H1 (cell line): ENCODE data around the gene RAD51B. TPM values are rescaled to one million over a fixed set of nuclear protein-coding genes. Genes with fewer than 3 reads are reported as not detected.

ENCODE experiments used
- RNF2 ChIP-seq: fragments of 200-900, 300-1000 bp; sonication (generic); IDR thresholded peaks from 2 replicates; pipeline ENCODE4 v1.7.1; 2016; ENCODE audit warnings: borderline replicate concordance, low read depth, mild to moderate bottlenecking, antibody characterized with exemption, low read length; ENCODE audit not compliant: poor library complexity, severe bottlenecking; ENCODE audit errors: missing control alignments
- TBP ChIP-seq: IDR thresholded peaks from 2 replicates; pipeline ENCODE4 v1.6.1; 2011; ENCODE audit warnings: low read depth, low read length, improper control_type of control experiment
- polyA plus RNA-seq, 7 experiments: library from polyadenylated mRNA; depleted of rRNA in 3 of 7; stranded (reverse) in 5 of 7; unstranded in 2 of 7; fragments of >200 nt in 5 of 7; fragments of 200-250 nt in 2 of 7; gene quantifications; 1 replicate in 5 of 7; 2 replicates in 1 of 7; 4 replicates in 1 of 7; pipeline versions ENCODE4 v1.2.1 to v1.2.3, GENCODE V29; 2011 to 2013; ENCODE audit warnings: missing spikeins in 2 of 7, mixed read lengths in 2 of 7
- total RNA-seq: library from RNA; stranded (reverse); fragmentation: NEBNext Ultra II Directional; extraction: Animal tissue kit (Norgen Biotek cat#: 25700); gene quantifications from 2 replicates; pipeline ENCODE4 v1.2.1, GENCODE V29; 2021

The RAD51B gene
- total and polyA plus RNA-seq, 2 of the 8 experiments (the other 6 are each of a cell fraction or from before 2014, with no cell fraction given) = 3.9 to 14.9 TPM

DNA sequence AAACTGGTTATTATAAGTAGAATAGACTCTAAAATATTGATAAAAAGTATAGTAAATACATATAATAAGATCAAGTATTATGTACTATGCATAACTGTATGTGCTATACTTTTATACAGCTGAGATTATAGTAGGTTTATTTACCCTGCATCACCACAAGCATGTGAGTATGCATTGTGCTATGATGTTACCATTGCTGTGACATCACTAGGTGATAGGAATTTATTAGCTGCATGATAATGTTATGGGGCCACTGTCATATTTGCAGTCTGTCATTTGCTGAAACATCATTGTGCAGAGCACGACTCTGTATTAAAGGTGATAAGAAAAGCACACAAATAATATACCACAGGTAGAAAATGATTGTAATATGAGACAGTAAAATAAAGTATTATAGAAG lies 587.7 kb downstream of the RAD51B start (continued):
- no peak for TF ChIP-seq RNF2
- TF ChIP-seq TBP = no peak
